DOHH2 (cell line): ENCODE results near the gene ZNF436.

Experiments
- EZH2phosphoT487 ChIP-seq: fragments of 200-600 bp; sonication (generic); IDR thresholded peaks from 2 replicates; pipeline ENCODE4 v1.6.1; 2017; ENCODE audit warnings: borderline replicate concordance, mild to moderate bottlenecking, antibody characterized with exemption, low read length, moderate library complexity, mixed read lengths
- TF ChIP-seq, protein P1 (sequence below): fragments of 200-600 bp; sonication (generic); IDR thresholded peaks from one replicate; pipeline ENCODE4 v1.5.1; 2014; ENCODE audit warnings: antibody characterized with exemption, mild to moderate bottlenecking, low read depth, low read length; ENCODE audit not compliant: poor library complexity, severe bottlenecking

DNA sequence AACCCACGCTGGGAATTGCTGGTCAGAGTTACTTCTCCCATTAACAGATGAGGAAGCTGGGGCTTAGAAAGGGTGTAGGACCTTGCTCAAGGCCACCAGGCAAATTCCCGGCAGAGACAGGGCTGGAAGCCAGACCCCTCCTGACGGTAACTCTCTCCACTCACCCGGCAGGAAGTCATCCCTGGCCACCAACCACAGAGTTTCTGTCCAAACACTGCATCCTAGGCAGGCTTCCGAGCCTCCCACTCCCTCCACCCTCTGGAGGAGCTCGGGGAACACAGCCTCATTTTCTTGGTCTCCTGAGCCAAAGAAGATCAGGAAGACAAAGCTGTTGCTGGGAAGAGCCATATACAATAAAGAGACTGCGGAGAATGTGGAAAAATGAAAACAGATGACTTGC is 25.0 kb upstream of the ZNF436 start:
- TF ChIP-seq, protein P1, sequence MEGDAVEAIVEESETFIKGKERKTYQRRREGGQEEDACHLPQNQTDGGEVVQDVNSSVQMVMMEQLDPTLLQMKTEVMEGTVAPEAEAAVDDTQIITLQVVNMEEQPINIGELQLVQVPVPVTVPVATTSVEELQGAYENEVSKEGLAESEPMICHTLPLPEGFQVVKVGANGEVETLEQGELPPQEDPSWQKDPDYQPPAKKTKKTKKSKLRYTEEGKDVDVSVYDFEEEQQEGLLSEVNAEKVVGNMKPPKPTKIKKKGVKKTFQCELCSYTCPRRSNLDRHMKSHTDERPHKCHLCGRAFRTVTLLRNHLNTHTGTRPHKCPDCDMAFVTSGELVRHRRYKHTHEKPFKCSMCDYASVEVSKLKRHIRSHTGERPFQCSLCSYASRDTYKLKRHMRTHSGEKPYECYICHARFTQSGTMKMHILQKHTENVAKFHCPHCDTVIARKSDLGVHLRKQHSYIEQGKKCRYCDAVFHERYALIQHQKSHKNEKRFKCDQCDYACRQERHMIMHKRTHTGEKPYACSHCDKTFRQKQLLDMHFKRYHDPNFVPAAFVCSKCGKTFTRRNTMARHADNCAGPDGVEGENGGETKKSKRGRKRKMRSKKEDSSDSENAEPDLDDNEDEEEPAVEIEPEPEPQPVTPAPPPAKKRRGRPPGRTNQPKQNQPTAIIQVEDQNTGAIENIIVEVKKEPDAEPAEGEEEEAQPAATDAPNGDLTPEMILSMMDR: no peak
- TF ChIP-seq EZH2phosphoT487: no peak
